DMS 273 treated with DMSO at 0.1 percent for 48 hours (cell line): ENCODE data around the gene NDRG4.

Experiments used
- DNase-seq: peaks from one replicate; lab custom pipeline; 2025; lab: John Stamatoyannopoulos, UW

Gene NDRG4

GRCh38 chr16:58494981-58495520, 4.9 kb upstream of the NDRG4 start:
- DNase-seq: peak; percentile 92

DNA sequence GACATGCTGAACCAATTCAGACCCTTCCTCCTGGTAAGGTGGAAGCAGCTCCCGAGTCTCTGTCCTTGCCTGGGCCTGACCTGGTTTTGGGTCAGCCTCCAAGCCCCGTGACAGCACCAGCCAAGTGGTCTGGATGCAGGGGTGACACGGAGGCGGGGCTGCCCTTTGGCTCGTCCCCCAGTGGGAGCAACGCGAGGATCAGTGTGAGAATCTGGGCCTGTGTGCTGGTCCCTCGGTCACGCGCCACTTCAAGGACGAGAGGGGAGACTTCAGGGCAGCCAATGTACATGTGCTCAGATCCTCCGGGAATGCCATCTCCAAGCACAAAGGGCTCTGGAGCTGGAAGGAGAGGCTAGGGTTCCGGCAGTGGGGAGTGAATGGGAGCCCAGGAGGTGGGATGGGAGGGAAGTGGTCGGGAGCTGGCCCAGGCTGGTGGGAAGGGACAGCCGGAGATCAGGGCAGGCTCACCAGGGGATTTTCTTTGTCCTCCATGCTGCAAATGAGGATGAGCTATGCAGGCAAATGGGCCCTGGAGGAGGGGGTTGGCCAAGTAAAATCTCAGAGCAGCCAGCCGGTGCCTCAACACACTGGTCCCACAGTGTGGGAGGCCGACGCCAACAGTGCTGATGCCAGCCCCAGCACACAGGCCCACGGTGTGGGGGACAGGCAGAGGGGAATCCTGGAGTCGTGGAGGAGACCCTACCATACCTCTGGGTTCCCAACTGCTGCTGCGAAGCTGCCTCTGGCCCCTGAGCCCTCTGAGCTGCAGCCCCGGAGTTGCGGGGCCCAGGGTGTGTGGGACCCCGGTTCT, 4.2 kb upstream of the NDRG4 start:
- no peak for DNase-seq

DNA sequence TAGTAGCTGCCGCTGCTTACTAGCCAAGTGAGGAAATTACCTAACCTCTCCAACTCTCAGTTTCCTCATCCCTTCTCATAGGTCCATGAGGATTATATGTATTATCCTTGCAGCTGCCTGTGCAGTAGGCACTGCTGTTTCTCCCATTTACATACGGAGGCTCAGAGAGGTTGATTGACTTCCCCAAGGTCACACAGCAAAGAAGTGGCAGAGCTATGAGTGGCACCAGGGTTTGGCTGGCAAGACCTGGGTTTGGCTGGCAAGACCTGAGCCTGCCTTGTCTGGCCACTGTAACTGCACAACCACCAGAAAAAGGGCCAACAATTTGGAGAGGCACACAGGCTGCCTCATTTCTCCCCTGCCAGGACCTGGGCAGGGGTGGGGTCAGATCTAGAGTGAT, 2.5 kb upstream of the NDRG4 start:
- DNase-seq: no peak

GRCh38 chr16:58497935-58498334, 2.0 kb upstream of the NDRG4 start:
- DNase-seq: no peak

DNA sequence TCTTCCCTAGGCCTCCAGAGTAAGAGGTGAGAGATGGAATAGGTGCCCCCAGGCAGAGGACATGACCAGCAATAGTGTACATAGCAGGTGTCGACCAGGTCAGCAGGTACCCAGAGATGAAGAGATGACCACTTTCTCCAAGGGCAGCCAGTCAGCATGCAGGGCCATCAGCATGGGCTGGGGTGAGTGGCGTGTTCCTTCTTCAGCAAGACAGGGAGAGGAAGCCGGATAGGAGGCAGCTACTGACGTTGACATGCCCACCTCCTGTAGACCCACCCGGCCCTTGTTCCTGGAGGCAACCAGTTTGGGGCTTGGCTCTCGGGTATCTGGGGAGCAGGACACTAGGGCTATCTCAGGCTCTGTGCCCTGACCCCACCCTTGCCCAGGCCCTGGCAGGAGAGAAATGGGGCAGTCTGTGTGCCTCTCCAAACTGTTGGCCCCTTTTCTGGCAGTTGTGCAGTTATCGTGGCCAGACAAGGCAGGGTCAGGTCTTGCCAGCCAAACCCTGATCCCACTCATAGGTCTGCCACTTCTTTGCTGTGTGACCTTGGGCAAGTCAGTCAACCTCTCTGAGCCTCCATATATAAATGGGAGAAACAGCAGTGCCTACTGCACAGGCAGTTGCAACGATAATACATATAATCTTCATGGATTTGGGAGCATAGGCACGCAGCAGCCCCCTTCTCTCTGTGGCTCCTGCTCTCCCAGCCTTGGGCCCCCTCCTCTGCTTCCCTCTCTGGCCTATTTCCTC, 1.4 kb upstream of the NDRG4 start:
- DNase-seq: no peak

DNA sequence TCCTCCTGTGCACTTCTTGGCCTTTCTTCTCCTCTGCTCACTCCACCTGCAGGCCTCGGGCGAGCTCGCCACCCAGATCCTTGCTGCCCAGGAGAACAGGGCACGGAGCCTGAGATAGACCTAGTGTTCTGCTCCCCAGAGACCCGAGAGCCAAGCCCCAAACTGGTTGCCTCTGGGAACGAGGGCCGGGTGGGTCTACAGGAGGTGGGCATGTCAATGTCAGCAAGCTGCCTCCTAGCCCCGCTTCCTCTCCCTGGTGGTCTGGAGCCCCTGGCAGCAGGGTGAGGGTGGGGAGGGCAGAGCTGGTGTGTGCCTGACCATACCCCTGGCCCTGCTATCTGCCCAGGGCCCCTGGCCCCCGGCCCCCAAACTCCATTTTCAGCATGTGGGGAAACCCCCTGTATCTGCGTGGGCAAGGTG, 841 bp upstream of the NDRG4 start:
- DNase-seq: no peak

- DNase-seq: no peak
Measured at GRCh38 chr16:58500430-58501241, 693 bp downstream of the NDRG4 start.

- DNase-seq: peak; percentile 20
Measured at GRCh38 chr16:58501242-58502131, 1.5 kb downstream of the NDRG4 start.

- DNase-seq: no peak
Measured at GRCh38 chr16:58502217-58502921, 2.4 kb downstream of the NDRG4 start.

- no peak for DNase-seq
Measured at GRCh38 chr16:58503166-58503862, 3.4 kb downstream of the NDRG4 start.

DNA sequence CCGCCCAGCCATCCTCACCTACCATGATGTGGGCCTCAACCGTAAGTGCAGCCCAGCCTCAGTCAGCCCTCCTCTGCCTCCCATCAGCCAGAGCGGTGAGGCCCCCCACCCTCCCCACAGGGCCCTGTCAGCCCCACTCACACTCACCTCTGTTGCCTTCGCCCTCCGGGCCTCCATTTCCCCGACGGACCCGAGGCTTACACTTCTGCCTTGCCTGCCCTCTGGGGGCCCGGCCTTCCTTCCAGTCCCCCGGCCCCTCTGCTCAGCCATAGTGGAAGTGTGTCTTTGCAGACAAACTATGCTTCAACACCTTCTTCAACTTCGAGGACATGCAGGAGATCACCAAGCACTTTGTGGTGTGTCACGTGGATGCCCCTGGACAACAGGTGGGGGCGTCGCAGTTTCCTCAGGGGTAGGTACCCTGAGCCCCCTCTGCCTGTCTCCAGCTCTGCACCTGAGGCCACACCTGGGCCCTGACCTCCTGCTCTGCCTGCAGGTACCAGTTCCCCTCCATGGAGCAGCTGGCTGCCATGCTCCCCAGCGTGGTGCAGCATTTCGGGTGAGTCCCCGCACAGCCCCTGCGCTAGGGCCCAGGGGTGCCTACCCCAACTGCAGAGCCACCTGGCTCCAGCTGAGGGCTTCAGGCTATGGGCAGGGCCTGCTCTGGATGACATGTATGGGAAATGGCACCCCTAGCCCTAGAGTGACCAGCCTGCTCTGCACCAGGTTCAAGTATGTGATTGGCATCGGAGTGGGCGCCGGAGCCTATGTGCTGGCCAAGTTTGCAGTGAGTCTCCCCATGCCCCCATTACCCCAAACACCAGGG, 4.1 kb downstream of the NDRG4 start:
- DNase-seq: no peak

DNA sequence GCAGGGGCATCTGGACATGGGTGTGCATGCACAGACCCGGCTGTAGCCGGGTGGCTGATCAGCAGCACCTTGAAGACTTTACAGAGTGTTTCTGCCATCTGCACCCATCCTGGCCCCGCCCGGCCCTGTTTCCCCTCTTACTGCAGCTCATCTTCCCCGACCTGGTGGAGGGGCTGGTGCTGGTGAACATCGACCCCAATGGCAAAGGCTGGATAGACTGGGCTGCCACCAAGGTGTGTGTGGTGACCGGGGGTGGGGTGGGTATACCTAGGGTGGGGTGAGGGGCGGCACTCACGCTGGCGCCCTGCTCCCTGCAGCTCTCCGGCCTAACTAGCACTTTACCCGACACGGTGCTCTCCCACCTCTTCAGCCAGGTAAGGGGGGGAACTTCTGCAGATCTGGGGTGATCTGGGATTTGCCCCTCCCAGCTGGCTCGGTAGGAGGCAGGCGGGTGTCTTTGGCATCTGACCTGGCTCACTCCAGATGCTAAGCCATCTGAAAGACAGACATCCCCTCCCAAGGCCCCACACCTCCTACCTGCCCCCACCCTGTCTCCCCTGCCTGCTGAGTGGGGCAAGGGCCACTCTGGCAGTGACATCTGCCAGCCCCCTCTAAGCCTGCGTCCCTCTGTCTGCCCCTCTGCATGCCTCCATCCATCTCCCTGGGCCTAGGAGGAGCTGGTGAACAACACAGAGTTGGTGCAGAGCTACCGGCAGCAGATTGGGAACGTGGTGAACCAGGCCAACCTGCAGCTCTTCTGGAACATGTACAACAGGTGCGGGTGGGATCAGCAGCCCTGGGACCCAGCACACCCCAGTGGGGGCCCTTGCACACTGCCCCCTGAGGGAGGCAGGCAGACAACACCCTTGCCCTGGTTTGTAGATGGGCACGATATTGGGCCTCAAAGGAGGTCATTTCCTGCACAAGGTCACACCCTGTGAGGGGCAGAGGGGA, 6.6 kb downstream of the NDRG4 start:
- no peak for DNase-seq

GRCh38 chr16:58507195-58507962, 7.4 kb downstream of the NDRG4 start:
- no peak for DNase-seq

DNA sequence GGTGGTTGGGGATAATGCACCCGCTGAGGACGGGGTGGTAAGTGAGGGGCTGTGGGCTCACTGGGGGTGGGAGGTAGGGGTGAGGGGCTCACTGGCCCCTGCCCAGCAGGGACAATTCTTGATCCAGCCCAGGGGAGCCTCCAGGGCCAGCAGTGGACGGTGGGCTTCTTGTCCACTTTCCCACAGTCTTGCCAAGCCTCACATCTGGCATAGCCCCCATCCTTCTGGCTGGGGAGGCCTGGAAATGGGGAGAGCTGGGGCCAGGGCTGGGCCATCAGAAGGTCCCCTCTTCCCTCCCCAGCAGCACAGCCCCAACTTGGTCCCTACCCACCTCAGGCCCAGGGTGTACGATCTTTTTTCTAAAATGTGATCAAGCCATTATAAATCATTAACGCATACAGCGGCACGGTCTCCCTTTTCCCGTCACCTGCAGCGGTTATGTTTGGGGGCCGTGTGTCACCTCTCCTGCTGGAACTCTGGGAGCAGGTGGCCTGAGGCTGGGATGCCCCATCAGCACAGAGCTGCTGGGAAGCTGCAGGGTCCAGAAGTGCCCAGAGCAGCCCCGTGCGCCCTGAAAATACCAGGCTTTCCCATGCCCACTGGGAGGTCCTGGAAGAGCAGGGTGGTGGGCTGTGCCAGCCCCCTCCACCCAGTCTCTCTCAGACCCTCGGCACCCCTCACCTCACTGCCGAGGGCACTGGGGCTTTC, 8.2 kb downstream of the NDRG4 start:
- DNase-seq: no peak

GRCh38 chr16:58508671-58509251, 8.8 kb downstream of the NDRG4 start:
- DNase-seq: no peak
